Iris pigment epithelial cell (primary cell): ENCODE measurements around the gene ADAMTSL4.
"Not testable (repeated sequence)": the region's sequence is repeated elsewhere in the genome, so short reads cannot be mapped to it uniquely, and the experiment has no call there.

Source experiments
- DNase-seq: peaks from one replicate; pipeline ENCODE4 v3.0.0-alpha.2; 2011; ENCODE audit warnings: low read depth

Gene ADAMTSL4

GRCh38 chr1:150555198-150555970, 6.2 kb downstream of the ADAMTSL4 start:
- no peak for DNase-seq

DNA sequence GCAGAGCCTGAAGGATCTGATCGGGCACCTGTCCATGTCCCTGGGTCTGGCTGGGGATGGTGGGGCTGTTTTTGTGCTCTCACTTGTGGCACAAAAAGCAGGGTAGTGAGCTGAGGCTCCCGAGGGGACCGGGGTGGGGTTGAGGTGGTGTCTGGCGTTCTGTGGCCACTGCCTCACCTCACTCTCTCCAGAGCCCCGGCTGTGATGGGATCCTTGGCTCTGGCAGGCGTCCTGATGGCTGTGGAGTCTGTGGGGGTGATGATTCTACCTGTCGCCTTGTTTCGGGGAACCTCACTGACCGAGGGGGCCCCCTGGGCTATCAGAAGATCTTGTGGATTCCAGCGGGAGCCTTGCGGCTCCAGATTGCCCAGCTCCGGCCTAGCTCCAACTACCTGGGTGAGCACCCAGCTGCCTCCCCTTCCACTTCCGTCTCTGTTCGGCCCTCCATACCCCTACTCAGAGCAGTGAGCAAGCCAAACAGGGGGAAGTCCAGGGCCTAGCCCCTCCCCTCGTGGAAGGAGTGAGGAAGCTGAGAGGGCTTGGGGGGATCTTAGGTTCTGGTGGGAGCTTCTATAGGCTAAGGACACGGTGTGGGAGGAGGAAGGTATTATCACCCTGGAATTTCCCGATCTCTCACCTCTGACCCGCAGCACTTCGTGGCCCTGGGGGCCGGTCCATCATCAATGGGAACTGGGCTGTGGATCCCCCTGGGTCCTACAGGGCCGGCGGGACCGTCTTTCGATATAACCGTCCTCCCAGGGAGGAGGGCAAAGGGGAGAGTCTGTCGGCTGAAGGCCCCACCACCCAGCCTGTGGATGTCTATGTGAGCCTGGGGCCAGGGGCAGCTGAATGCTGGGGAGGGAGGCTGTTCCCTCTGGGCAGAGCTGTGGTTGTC, 7.0 kb downstream of the ADAMTSL4 start:
- no peak for DNase-seq

DNA sequence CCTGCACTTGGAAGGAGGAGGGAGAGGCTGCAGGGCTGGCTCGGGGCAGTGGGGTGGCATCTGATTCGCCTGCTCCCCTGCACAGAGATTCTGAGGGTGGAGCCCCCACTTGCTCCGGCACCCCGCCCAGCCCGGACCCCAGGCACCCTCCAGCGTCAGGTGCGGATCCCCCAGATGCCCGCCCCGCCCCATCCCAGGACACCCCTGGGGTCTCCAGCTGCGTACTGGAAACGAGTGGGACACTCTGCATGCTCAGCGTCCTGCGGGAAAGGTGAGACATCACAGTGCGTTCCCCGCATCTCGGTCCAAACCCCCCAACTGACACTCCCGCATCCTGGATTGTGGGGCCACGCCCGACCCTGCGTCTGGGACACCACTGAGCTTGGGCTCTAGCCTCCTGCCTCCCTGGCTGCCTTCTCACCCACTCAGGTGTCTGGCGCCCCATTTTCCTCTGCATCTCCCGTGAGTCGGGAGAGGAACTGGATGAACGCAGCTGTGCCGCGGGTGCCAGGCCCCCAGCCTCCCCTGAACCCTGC, 7.9 kb downstream of the ADAMTSL4 start:
- no peak for DNase-seq

- no peak for DNase-seq
Measured at GRCh38 chr1:150557813-150558212, 8.6 kb downstream of the ADAMTSL4 start.

GRCh38 chr1:150558303-150558704, 9.1 kb downstream of the ADAMTSL4 start:
- no peak for DNase-seq

- DNase-seq, result no peak
Measured at GRCh38 chr1:150558761-150559655, 9.8 kb downstream of the ADAMTSL4 start.

DNA sequence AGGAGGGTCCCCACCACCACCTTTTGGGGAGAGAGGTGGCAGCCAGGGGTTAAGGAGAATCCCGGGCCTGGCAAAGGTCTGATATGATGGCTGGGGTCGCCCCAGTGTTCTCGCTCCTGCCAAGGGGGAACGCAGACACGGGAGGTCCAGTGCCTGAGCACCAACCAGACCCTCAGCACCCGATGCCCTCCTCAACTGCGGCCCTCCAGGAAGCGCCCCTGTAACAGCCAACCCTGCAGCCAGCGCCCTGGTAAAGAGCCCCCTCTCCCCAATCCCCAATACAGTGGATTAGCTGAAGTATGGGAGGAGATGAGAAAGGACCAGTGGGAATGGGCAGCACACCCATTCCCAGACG, 10.4 kb downstream of the ADAMTSL4 start:
- no peak for DNase-seq

- DNase-seq, result peak; percentile 46
Measured at GRCh38 chr1:150560011-150560438, 10.8 kb downstream of the ADAMTSL4 start.

DNA sequence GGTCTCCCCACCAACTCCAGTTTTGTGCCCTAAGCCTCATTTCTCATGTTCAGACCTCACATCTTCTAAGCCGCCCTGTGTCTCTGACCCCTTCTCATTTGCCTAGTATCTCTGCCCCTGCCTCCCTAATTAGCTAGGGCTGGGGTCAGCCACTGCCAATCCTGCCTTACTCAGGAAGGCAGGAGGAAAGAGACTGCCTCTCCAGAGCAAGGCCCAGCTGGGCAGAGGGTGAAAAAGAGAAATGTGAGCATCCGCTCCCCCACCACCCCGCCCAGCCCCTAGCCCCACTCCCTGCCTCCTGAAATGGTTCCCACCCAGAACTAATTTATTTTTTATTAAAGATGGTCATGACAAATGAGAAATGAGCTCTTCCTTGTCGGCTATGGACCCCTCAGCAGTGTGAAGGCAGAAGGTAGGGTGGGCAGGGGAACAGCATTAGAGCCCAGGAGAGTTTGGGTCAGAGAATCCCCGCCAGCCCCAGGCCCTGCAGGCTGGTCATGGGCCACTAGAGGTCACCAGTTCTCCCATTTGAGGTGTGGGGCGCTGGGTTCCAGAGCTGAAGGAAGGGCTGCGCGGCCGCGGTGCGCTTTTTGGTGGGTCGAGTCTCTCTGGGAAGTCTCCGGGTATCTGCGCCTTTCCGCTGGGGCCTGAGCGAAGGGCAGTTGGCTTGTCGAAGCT, 11.5 kb downstream of the ADAMTSL4 start:
- DNase-seq, result no peak

GRCh38 chr1:150561254-150561973, 12.2 kb downstream of the ADAMTSL4 start:
- DNase-seq, result peak; percentile 99

DNA sequence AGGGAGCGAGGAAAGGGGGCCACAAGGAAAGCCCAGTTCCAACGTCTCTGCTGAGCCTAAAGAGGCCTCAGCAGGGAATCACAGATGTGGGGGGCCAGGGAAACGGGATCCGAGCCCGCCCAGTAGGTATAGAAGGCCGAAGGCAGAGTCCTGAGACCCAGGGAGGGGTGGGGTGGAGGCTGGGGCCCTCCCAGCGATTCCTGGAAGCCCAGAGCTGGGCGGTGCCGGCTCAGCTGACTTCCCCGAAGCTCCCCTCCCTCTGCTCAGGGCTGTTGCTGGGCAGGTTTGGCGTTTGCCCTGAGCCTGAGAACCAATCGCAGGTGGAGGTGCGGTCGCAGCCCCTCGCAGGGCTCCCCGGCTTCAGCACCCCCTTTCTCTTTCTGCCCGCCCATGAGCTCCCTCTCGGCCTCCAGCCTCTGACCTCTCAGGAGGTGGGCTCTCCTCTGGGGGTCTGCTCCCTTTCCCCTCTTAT, 12.8 kb downstream of the ADAMTSL4 start:
- DNase-seq, result peak; percentile 96

GRCh38 chr1:150562446-150563339, 13.5 kb downstream of the ADAMTSL4 start:
- no peak for DNase-seq

DNA sequence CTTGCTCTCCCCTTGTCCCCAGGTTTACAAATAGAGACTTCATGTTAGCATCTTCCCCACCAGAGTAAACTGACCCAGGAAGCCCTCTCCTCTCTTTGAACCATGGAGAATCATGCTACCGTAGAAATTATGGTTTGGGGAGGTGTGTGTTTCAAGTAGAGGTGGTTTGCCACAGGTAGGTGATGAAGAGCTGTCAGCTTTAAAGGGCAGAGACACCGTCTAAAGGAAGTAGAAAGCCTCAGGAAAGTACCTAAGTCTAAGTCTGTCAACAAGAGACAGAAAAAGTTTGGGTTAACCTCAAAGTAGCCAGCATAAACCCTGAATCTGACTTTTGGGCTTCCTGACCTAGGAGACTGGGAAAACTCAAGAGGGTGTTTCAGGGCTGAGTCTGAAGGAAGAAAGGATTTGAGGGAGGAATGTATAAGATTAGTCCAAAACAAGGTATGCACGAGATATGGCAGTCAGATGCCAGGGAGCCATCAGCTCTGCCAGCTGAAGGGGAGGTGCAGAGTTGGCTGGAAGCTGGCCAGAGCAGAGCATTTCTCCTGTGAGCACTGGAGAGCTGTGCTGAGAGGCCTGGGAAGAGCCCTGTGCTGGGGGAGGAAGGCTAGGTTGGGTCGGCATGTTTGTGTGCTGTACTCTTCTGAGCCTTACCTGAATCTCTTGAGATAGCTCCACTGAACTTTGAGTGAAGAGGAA, 14.3 kb downstream of the ADAMTSL4 start:
- DNase-seq, result peak; percentile 49

GRCh38 chr1:150564051-150564991, 15.1 kb downstream of the ADAMTSL4 start:
- peak; percentile 63 for DNase-seq

DNA sequence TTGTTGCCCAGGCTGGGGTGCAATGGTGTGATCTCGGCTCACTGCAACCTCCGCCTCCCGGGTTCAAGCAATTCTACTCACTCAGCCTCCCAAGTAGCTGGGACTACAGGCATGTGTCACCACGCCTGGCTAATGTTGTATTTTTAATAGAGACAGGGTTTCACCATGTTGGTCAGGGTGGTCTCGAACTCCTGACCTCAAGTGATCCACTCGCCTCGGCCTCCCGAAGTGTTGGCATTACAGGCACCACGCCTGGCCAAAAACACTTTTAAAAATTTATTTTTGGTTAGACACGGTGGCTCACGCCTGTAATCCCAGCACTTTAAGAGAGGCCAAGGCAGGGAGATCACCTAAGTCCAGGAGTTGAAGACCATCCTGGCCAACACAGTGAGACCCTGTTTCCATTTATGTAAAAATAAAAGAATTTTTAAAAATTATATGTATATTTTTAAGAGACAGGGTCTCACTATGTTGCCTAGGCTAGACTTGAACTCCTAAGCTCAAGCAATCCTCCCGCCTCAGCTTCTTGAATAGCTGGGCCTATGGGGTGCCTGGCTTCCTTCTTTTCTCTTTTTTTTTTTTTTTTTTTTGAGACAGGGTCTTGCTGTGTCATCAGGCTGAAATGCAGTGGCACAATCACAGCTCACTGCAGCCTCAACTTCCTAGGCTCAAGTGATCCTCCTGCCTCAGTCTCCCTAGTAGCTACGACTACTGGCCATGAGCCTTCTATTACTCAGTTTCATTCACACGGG, 16.2 kb downstream of the ADAMTSL4 start:
- DNase-seq, result not testable (repeated sequence)

DNA sequence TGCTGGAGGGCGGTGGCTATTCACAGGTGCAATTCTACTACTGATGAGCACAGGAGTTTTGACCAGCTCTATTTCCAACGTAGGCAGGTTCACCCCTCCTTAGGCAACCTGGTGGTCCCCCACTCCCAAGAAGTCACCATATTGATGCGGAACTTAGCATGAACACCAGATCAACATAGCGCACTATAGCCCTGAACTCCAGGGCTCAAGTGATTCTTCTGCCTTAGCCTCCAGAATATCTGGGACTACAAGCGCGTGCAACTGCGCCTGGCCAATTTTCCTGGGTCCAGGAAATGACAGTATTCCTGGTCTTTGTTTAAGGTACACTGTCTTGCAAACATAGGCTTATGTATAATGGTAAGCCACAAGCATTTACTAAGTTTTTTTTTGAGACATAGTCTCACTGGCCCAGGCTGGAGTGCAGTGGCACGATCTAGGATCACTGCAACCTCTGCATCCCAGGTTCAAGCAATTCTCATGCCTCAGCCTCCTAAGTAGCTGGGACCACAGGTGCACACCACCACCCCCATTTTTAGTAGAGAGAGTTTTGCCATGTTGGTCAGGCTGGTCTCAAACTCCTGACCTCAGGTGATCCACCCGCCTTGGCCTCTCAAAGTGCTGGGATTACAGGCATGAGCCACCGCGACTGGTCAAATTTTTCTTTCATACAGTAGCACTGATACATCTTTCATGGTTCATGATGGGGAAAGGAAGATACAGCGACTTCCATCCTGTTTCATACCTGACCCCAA, 17.6 kb downstream of the ADAMTSL4 start:
- no peak for DNase-seq
